HFFc6 (cell line): ENCODE results near the gene C6orf52. TPM values are rescaled to one million over a fixed set of nuclear protein-coding genes. Genes with fewer than 3 reads are reported as not detected.
"Not testable (repeated sequence)": the region's sequence is repeated elsewhere in the genome, so short reads cannot be mapped to it uniquely, and the experiment has no call there.

Source experiments
- DNase-seq: peaks from one replicate; pipeline ENCODE4 v3.0.0-alpha.2; 2018
- H3K27ac Mint-ChIP-seq: 2 replicates; pipeline ENCODE4 v1.8.0; 2020; ENCODE audit warnings: mild to moderate bottlenecking, mixed read lengths
- H3K27me3 Mint-ChIP-seq: 2 replicates; pipeline ENCODE4 v1.8.0; 2021; ENCODE audit warnings: mild to moderate bottlenecking, moderate library complexity, mixed read lengths; ENCODE audit not compliant: insufficient read depth
- H3K36me3 Mint-ChIP-seq: 2 replicates; pipeline ENCODE4 v1.8.0; 2021; ENCODE audit warnings: low read depth, mixed read lengths
- H3K4me1 Mint-ChIP-seq: 2 replicates; pipeline ENCODE4 v1.8.0; 2020; ENCODE audit warnings: low read depth, mixed read lengths
- H3K4me3 Mint-ChIP-seq: 2 replicates; pipeline ENCODE4 v1.8.0; 2020; ENCODE audit warnings: mild to moderate bottlenecking, moderate library complexity, mixed read lengths
- H3K9me3 Mint-ChIP-seq: 2 replicates; pipeline ENCODE4 v1.8.0; 2020; ENCODE audit warnings: mild to moderate bottlenecking, mixed read lengths
- CTCF ChIP-seq: fragments of 200-600 bp; sonication (generic); IDR thresholded peaks from 2 replicates; pipeline ENCODE4 v1.5.0; 2021; ENCODE audit warnings: antibody characterized with exemption, mild to moderate bottlenecking
- long read RNA-seq: library from polyadenylated mRNA; unstranded; transcript quantifications from one replicate; pipeline ENCODE4 v2.0.0, GENCODE V29; 2019
- total RNA-seq, 6 experiments: library from RNA; stranded (reverse); fragmentation: NEBNext Ultra II Directional; extraction: Animal tissue kit (Norgen Biotek cat#: 25700); gene quantifications; 2 replicates in 1 of 6; 3 replicates in 5 of 6; pipeline ENCODE4 v1.2.3, GENCODE V29; 2021

C6orf52 gene
- not detected for total RNA-seq
- long read RNA-seq = 0 reads

- no peak for TF ChIP-seq CTCF
- peak; percentile 87 for DNase-seq
- peak within 1 kb of the TSS; percentile 100 for H3K27ac Mint-ChIP-seq
- peaks cover 23% of the 10 kb centered on the region for H3K36me3 Mint-ChIP-seq
- H3K4me1 Mint-ChIP-seq = peaks cover 25% of the 10 kb centered on the region
- peaks cover 2% of the 10 kb centered on the region; the same call in 1 of the 2 replicates for H3K27me3 Mint-ChIP-seq
- H3K9me3 Mint-ChIP-seq = no peaks in the 10 kb centered on the region; the same call in 1 of the 2 replicates
- peak within 1 kb of the TSS; percentile 96 for H3K4me3 Mint-ChIP-seq
Observed at GRCh38 chr6:10694302-10695085, at the start of gene C6orf52, which contains the start of gene PAK1IP1. Gene C6orf52 (minus strand): TSS chr6:10694616. CDS start chr6:10687550, 7,066 bp downstream. Gene PAK1IP1 (plus strand): TSS chr6:10694972. CDS start chr6:10694986, 14 bp downstream.

GRCh38 chr6:10743515-10743914 is 49.1 kb upstream of the C6orf52 start:
- Mint-ChIP-seq H3K36me3 (peaks cover 13% of the 10 kb centered on the region), H3K27me3 (no peaks in the 10 kb centered on the region), H3K27ac (no peak overlapping the region), H3K4me3 (no peak overlapping the region), H3K4me1 (peaks cover 12% of the 10 kb centered on the region), H3K9me3 (no peaks in the 10 kb centered on the region)
- no peak for TF ChIP-seq CTCF
- DNase-seq = no peak

- H3K36me3 Mint-ChIP-seq = peaks cover 13% of the 10 kb centered on the region
Observed at GRCh38 chr6:10742251-10742650, 47.8 kb upstream of the C6orf52 start.

GRCh38 chr6:10741643-10742042 is 47.2 kb upstream of the C6orf52 start:
- H3K9me3 Mint-ChIP-seq, DNase-seq, H3K27ac Mint-ChIP-seq, H3K4me1 Mint-ChIP-seq, H3K4me3 Mint-ChIP-seq, H3K27me3 Mint-ChIP-seq: not testable (repeated sequence)
- peaks cover 13% of the 10 kb centered on the region for H3K36me3 Mint-ChIP-seq

More at GRCh38 chr6:10742251-10742650, 47.8 kb upstream of the C6orf52 start:
- Mint-ChIP-seq H3K27me3 (no peaks in the 10 kb centered on the region), H3K27ac (no peak overlapping the region), H3K4me3 (no peak overlapping the region), H3K4me1 (peaks cover 9% of the 10 kb centered on the region), H3K9me3 (no peaks in the 10 kb centered on the region)
- TF ChIP-seq CTCF = no peak
- no peak for DNase-seq

GRCh38 chr6:10740061-10740460 is 45.6 kb upstream of the C6orf52 start:
- no peak for DNase-seq
- Mint-ChIP-seq H3K4me1 (peaks cover 6% of the 10 kb centered on the region), H3K27ac (no peak overlapping the region), H3K4me3 (no peak overlapping the region), H3K27me3 (no peaks in the 10 kb centered on the region; the same call in 1 of the 2 replicates), H3K36me3 (peaks cover 13% of the 10 kb centered on the region), H3K9me3 (no peaks in the 10 kb centered on the region)
- TF ChIP-seq CTCF = no peak

- no peak overlapping the region for H3K4me3 Mint-ChIP-seq
- no peak overlapping the region for H3K27ac Mint-ChIP-seq
- H3K4me1 Mint-ChIP-seq = peaks cover 25% of the 10 kb centered on the region
- TF ChIP-seq CTCF = no peak
- H3K27me3 Mint-ChIP-seq = no peaks in the 10 kb centered on the region; the same call in 1 of the 2 replicates
- no peaks in the 10 kb centered on the region for H3K9me3 Mint-ChIP-seq
- DNase-seq = no peak
- peaks cover 26% of the 10 kb centered on the region for H3K36me3 Mint-ChIP-seq
Observed at GRCh38 chr6:10736731-10737130, 42.3 kb upstream of the C6orf52 start.
